Liver (tissue), 9 donors: ENCODE results near the gene MFSD1. TPM values are rescaled to one million over a fixed set of nuclear protein-coding genes. Genes with fewer than 3 reads are reported as not detected.

ENCODE experiments used
- DNase-seq: peaks from one replicate; pipeline ENCODE4 v3.0.0-alpha.2; 2017; ENCODE audit warnings: low spot score
- H3K27ac ChIP-seq, 2 donors: one replicate each; pipeline ENCODE4 v1.7.0; 2013; ENCODE audit warnings: inconsistent platforms in 2 of 2, low read length in 2 of 2, control low read depth in 1 of 2, low read depth in 1 of 2, mild to moderate bottlenecking in 1 of 2
- H3K27me3 ChIP-seq, 4 donors: one replicate each; pipeline versions ENCODE4 v1.6.1 to v1.7.0; 2013; ENCODE audit warnings: low read length in 3 of 4, inconsistent platforms in 1 of 4, mild to moderate bottlenecking in 1 of 4, moderate library complexity in 1 of 4; ENCODE audit not compliant: control insufficient read depth in 4 of 4, insufficient read depth in 4 of 4
- H3K36me3 ChIP-seq, 4 donors: one replicate each; pipeline versions ENCODE4 v1.6.1 to v1.7.0; 2013; ENCODE audit warnings: low read length in 3 of 4, mild to moderate bottlenecking in 3 of 4, low read depth in 1 of 4, moderate library complexity in 1 of 4; ENCODE audit not compliant: control insufficient read depth in 4 of 4, insufficient read depth in 3 of 4
- H3K4me1 ChIP-seq, 4 donors: one replicate each; pipeline versions ENCODE4 v1.6.1 to v1.7.0; 2013; ENCODE audit warnings: low read length in 3 of 4, mild to moderate bottlenecking in 3 of 4, moderate library complexity in 1 of 4; ENCODE audit not compliant: control insufficient read depth in 4 of 4, insufficient read depth in 4 of 4
- H3K4me3 ChIP-seq, 3 donors: one replicate each; pipeline versions ENCODE4 v1.6.1 to v1.7.0; 2013; ENCODE audit warnings: low read length in 3 of 3, control low read depth in 1 of 3, low read depth in 1 of 3, mild to moderate bottlenecking in 1 of 3
- H3K9ac ChIP-seq, 2 donors: one replicate each; pipeline ENCODE4 v1.7.0; 2013; ENCODE audit warnings: low read length in 2 of 2, mild to moderate bottlenecking in 2 of 2, moderate library complexity in 2 of 2, control low read depth in 1 of 2, low read depth in 1 of 2
- H3K9me3 ChIP-seq, 4 donors: one replicate each; pipeline versions ENCODE4 v1.6.1 to v1.7.0; 2013; ENCODE audit warnings: low read length in 3 of 4; ENCODE audit not compliant: control insufficient read depth in 4 of 4
- CTCF ChIP-seq: fragments of 150-350 bp; IDR thresholded peaks from 2 replicates; pipeline ENCODE4 v1.5.1; 2017; ENCODE audit warnings: improper control_type of control experiment, low read depth, low read length; ENCODE audit not compliant: missing input control
- FOXA2 ChIP-seq: IDR thresholded peaks from 2 replicates; pipeline ENCODE4 v1.6.1; 2016; ENCODE audit warnings: antibody characterized with exemption
- GABPA ChIP-seq, 2 donors: IDR thresholded peaks in 1 of 2; conservative IDR thresholded peaks in 1 of 2; 2 replicates each; pipeline ENCODE4 v1.6.1; 2016; ENCODE audit warnings: antibody characterized with exemption in 2 of 2, mild to moderate bottlenecking in 1 of 2, moderate library complexity in 1 of 2
- HNF4A ChIP-seq, 2 donors: conservative IDR thresholded peaks; 2 replicates each; pipeline ENCODE4 v1.6.1; 2016; ENCODE audit warnings: antibody characterized with exemption in 2 of 2, mild to moderate bottlenecking in 2 of 2
- HNF4G ChIP-seq: IDR thresholded peaks from 2 replicates; pipeline ENCODE4 v1.6.1; 2016; ENCODE audit warnings: antibody characterized with exemption
- JUND ChIP-seq, 2 donors: IDR thresholded peaks; 2 replicates each; pipeline ENCODE4 v1.6.1; 2016; ENCODE audit warnings: antibody characterized with exemption in 2 of 2
- MAX ChIP-seq: IDR thresholded peaks from 2 replicates; pipeline ENCODE4 v1.6.1; 2016; ENCODE audit warnings: antibody characterized with exemption
- NR2F2 ChIP-seq: IDR thresholded peaks from 2 replicates; pipeline ENCODE4 v1.6.1; 2016; ENCODE audit warnings: antibody characterized with exemption
- RAD21 ChIP-seq, 2 donors: IDR thresholded peaks; 2 replicates each; pipeline ENCODE4 v1.6.1; 2016; ENCODE audit warnings: antibody characterized with exemption in 2 of 2, mild to moderate bottlenecking in 2 of 2
- REST ChIP-seq: IDR thresholded peaks from 2 replicates; pipeline ENCODE4 v1.6.1; 2016; ENCODE audit warnings: antibody characterized with exemption, mild to moderate bottlenecking
- RXRA ChIP-seq, 2 donors: IDR thresholded peaks; 2 replicates each; pipeline ENCODE4 v1.6.1; 2017 to 2018; ENCODE audit warnings: antibody characterized with exemption in 2 of 2, mild to moderate bottlenecking in 1 of 2
- SP1 ChIP-seq: IDR thresholded peaks from 2 replicates; pipeline ENCODE4 v1.6.1; 2018; ENCODE audit warnings: antibody characterized with exemption, mild to moderate bottlenecking
- TAF1 ChIP-seq: conservative IDR thresholded peaks from 2 replicates; pipeline ENCODE4 v1.6.1; 2016; ENCODE audit warnings: antibody characterized with exemption, mild to moderate bottlenecking
- YY1 ChIP-seq: IDR thresholded peaks from 2 replicates; pipeline ENCODE4 v1.6.1; 2016; ENCODE audit warnings: antibody characterized with exemption, mild to moderate bottlenecking
- ZBTB33 ChIP-seq: IDR thresholded peaks from 2 replicates; pipeline ENCODE4 v1.6.1; 2016; ENCODE audit warnings: antibody characterized with exemption
- WGBS: extraction: QIAGEN DNeasy Blood & Tissue Kit; methylation state at CpG from one replicate; pipeline ENCODE4 v1.1.7; 2013; 5-methylcytosine and 5-hydroxymethylcytosine counted together
- polyA plus RNA-seq, 2 donors: library from polyadenylated mRNA; stranded (reverse) in 1 of 2; unstranded in 1 of 2; fragments of 200-250 nt in 1 of 2; fragments of >200 nt in 1 of 2; fragmentation: Nextera tagmentation in 1 of 2; extraction: Ambion mirVana in 1 of 2; gene quantifications; one replicate each; pipeline versions ENCODE4 v1.2.1 to v1.2.3, GENCODE V29; 2013 to 2015
- total RNA-seq, 2 donors: library from RNA; depleted of rRNA; stranded (reverse); fragments of >200 nt; gene quantifications; one replicate each; pipeline ENCODE4 v1.2.3, GENCODE V29; 2014
- donor health status: healthy.
- donor health status: healthy.
- donor health status: healthy.
- donor health status: healthy.
- donor health status: healthy.

Gene MFSD1
- total and polyA plus RNA-seq, 4 donors = 30.4 to 84.7 (median 60.3) TPM

GRCh38 chr3:158794206-158794605, 7.6 kb upstream of the MFSD1 start (continued):
- TF ChIP-seq REST (no peak), NR2F2 (no peak), TAF1 (no peak), RAD21 (IDR thresholded peaks at IDR 0.05) (no peak), YY1 (no peak), SP1 (no peak)

- 72% methylated on average over 5 of the region's 5 CpGs for WGBS
- Histone ChIP-seq H3K27ac (no peak overlapping the region), H3K9me3 (no peaks in the 10 kb centered on the region), H3K4me3 (no peak overlapping the region), H3K36me3 (no peaks in the 10 kb centered on the region), H3K4me1 (peaks cover 0 to 4% (median 2%) of the 10 kb centered on the region in 4 donors), H3K27me3 (no peaks in the 10 kb centered on the region), H3K9ac (no peak overlapping the region)
- no peak for DNase-seq
- TF ChIP-seq SP1 = no peak
- TF ChIP-seq FOXA2 = peak; percentile 9
- no peak for TF ChIP-seq ZBTB33
- TF ChIP-seq RAD21 (IDR thresholded peaks at IDR 0.05) = peak; percentile 66 to 83
- no peak for TF ChIP-seq JUND (IDR thresholded peaks at IDR 0.05)
- TF ChIP-seq CTCF = peak; percentile 55
Observed at GRCh38 chr3:158794936-158795518, 6.8 kb upstream of the MFSD1 start.

- DNase-seq = peak; percentile 45
- peaks cover 2 to 20% (median 18%) of the 10 kb centered on the region in 4 donors for H3K4me1 ChIP-seq
- WGBS = 17% methylated on average over 11 of the region's 11 CpGs
- H3K9me3 ChIP-seq = no peaks in the 10 kb centered on the region
- peaks cover 0 to 4% (median 0%) of the 10 kb centered on the region in 4 donors for H3K36me3 ChIP-seq
- peak overlapping the region; percentile 8 to 51 for H3K9ac ChIP-seq
- TF ChIP-seq HNF4A (conservative IDR thresholded peaks at IDR 0.05) = no peak
- TF ChIP-seq YY1 = no peak
- no peak for TF ChIP-seq GABPA (IDR thresholded peaks at IDR 0.05 in 1 of 2, conservative IDR thresholded peaks at IDR 0.05 in 1 of 2)
- no peak for TF ChIP-seq RXRA (IDR thresholded peaks at IDR 0.05)
- no peak for TF ChIP-seq MAX
- no peak for TF ChIP-seq FOXA2
- no peak for TF ChIP-seq NR2F2
- TF ChIP-seq RAD21 (IDR thresholded peaks at IDR 0.05) = no peak
- no peak for TF ChIP-seq HNF4G
- TF ChIP-seq CTCF = no peak
- peak overlapping the region; percentile 81 to 88 (median 87) for H3K4me3 ChIP-seq
- H3K27ac ChIP-seq = peak overlapping the region; percentile 51 to 80
- no peaks in the 10 kb centered on the region for H3K27me3 ChIP-seq
Observed at GRCh38 chr3:158801201-158801600, 653 bp upstream of the MFSD1 start.
